AG09319 (cell line): Measurements from ENCODE around the gene NFKBIE.

Experiments used
- DNase-seq: peaks from one replicate; pipeline ENCODE4 v3.0.0-alpha.2; 2010; ENCODE audit warnings: low read depth; ENCODE audit errors: extremely low read depth
- TF ChIP-seq, protein P1 (sequence below): IDR thresholded peaks from 2 replicates; pipeline ENCODE4 v1.5.1; 2011; ENCODE audit warnings: low read depth, mild to moderate bottlenecking, inconsistent platforms, low read length, moderate library complexity

The NFKBIE gene

DNA sequence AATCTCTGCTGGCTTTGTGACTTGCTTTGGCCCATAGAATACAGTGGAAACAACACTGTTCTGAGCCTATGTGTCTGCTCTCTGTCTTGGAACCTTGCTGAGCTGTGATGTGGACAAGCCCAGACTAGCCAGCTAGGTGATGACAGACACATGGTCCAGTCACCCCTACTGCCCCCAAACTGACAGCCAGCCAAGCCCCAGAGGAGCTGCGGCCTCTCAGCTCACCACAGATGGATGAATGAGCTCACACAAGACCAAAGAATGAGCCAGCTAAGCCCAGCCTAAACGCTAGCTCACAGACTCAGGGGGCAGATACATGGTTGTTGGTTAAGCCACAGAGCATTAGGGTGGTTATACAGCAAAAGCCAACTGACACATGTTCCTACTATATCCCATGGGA lies 43.7 kb upstream of the NFKBIE start:
- TF ChIP-seq, protein P1, sequence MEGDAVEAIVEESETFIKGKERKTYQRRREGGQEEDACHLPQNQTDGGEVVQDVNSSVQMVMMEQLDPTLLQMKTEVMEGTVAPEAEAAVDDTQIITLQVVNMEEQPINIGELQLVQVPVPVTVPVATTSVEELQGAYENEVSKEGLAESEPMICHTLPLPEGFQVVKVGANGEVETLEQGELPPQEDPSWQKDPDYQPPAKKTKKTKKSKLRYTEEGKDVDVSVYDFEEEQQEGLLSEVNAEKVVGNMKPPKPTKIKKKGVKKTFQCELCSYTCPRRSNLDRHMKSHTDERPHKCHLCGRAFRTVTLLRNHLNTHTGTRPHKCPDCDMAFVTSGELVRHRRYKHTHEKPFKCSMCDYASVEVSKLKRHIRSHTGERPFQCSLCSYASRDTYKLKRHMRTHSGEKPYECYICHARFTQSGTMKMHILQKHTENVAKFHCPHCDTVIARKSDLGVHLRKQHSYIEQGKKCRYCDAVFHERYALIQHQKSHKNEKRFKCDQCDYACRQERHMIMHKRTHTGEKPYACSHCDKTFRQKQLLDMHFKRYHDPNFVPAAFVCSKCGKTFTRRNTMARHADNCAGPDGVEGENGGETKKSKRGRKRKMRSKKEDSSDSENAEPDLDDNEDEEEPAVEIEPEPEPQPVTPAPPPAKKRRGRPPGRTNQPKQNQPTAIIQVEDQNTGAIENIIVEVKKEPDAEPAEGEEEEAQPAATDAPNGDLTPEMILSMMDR: no peak
- DNase-seq: no peak

DNA sequence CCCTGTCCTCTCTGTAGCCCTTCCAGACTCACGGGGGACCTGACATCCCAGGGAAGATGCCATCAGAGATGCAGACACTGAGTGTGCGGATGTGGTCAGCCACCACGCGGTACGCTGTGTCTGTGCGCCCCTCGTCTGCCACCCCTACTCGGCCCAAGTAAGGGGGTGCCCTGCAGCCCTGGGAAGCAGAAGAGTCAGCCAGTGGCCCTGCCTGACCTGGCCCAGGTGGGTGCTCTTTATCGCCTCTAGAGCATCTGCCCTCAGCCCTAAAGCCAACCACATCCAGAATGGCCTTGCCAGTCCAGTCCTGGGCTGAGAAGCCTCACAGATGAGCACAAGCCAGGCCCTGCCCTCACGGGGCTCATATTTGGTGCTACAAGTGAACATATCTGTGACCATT lies 41.9 kb upstream of the NFKBIE start:
- TF ChIP-seq, protein P1: no peak
- no peak for DNase-seq

DNA sequence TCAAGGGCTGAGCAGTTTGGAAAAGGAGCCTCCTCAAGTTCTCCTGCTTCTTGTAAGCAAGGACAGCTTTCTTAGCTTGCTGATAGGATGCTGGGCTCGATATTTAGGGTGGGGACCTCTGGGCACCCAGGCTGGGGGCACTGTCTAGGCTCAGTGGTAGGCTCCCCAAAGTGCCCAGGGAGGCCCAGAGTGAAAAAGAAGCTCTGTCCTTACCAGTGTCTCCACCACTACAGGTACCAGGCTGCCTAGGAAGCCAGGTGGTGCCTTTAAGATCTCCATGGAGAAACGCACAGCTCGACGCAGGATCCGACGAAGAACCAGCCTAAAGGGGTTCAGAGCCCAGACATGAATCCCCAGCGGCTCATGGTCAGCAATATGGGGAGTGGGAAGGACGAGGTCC lies 41.4 kb upstream of the NFKBIE start:
- TF ChIP-seq, protein P1: no peak
- DNase-seq: no peak

DNA sequence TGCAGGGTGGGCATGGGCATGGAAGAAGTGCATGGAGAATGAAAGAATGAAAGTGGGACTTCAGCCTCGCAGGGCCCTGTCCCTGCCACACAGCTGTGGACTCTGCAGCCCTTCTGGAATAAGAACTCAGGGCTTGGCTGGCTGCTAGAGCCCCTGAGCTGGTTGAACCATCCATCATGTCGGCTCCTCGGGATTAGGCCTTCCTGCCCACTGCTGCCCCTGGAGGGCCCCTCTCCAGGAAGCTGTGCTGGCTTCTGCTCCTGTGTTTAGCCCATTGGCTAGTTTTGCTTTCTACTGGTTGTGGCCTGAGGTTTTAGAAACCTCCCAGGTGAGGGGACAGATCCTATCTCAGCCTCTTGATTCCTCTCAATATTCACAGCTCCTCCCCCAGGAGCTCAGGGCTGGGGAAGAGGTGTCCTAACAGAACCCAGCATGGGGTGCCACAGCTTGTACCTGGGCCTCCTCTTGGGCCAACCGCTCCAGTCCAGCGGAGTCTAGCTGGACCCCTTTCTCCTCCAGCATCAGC lies 39.9 kb upstream of the NFKBIE start:
- TF ChIP-seq, protein P1: no peak
- no peak for DNase-seq

DNA sequence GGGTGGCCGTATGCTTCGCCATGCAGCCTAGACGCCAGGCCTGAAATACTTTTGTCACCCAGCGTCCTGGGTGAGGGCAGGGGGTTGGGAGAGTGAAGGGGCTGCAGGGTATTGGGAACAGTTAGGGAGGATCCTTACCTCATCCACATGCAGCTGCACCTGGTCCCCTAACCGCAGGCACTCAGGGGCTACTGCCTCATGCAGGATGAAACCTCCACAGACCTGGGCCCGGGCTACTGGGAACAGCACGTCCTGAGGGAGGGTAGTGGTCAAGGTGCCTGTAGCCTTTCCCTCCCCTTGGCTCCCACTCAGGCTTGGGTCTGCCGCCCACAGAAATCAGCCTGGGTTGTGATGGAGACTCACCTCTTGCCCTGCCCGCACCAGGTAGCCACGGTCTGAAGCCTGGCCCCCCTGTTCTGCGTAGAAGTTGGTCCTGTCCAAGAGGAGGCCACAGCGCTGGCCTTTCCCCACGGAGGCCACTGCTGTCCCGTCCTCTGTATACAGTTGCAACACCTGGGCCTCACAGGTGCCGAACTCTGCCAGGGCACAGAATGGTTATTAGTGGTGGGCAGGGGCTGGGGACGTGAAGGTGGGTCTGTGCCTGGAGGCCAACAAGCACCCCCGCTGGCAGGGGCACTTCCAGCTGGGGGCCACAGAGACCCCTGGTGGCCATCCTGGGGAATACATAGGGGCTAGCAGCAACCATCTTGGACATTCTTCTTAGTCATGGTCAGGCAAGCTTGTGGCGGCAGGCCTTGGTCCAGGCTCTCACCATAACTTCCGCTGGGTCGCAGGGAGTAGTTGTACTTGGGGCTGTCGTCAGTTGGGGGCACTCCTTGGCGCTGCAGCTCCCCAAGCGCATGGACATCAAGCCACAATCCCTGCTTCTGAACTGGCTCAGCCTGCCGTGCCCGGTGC lies 39.2 kb upstream of the NFKBIE start:
- no peak for DNase-seq
- TF ChIP-seq, protein P1: peak; percentile 72

DNA sequence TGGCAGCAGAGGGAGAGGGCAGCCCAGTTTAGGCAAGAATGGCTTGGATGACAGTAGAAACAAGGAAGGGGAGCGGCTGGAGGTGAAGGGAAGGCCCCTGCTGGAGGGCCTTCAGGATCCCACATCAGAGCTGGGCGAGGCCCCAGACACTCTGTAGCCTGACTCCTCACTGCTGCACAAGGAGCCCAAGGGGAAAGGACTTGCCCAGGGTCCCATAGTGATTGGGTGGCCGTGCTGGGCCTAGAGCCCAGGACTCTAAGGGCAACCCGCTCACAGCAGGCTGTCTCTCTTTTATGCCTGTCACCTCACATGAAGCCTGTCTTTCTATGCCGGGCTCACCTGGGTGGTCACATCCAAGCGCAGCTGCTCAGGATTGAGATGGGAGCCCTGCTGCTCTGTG lies 38.5 kb upstream of the NFKBIE start:
- DNase-seq: no peak
- TF ChIP-seq, protein P1: no peak

DNA sequence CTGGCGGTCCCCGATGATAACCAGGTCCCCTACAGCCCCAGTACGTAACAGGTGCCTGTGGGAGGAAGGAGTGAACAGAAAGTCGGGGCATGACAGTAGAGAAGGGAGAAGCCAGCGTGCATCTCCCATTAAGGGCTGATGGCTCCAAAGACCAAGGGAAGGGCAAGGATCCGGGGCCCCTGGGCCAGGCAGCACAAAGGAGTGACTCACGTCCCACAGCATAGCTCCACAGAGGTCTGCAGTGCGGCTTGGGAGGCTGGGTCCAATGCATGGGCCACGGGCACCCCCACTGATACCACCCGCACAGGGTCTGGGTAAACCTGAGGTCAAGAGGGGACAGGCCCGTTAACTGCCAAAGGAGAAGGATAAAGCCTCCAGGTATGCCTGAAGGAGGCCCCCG lies 37.5 kb upstream of the NFKBIE start:
- TF ChIP-seq, protein P1: no peak
- no peak for DNase-seq
